SK-N-SH treated with all-trans-retinoic acid at 6 μM for 48 hours (cell line): Measurements from ENCODE around the gene CLCA1.
"Not testable (repeated sequence)": the region's sequence is repeated elsewhere in the genome, so short reads cannot be mapped to it uniquely, and the experiment has no call there.

Experiments
- BACH2 ChIP-seq: fragments of 250-450 bp; sonication (Bioruptor Pico); IDR thresholded peaks from 2 replicates; pipeline ENCODE4 v1.9.0; 2021; ENCODE audit warnings: mild to moderate bottlenecking, borderline replicate concordance
- CREB5 ChIP-seq: fragments of 250-450 bp; sonication (Bioruptor Pico); IDR thresholded peaks from 2 replicates; pipeline ENCODE4 v1.5.1; 2020; ENCODE audit warnings: low read depth, mild to moderate bottlenecking, moderate library complexity
- GLIS3 ChIP-seq: fragments of 250-450 bp; sonication (Bioruptor Pico); IDR thresholded peaks from 2 replicates; pipeline ENCODE4 v1.5.0; 2020; ENCODE audit warnings: mild to moderate bottlenecking, moderate library complexity
- SNAI2 ChIP-seq: fragments of 250-450 bp; sonication (Bioruptor Pico); IDR thresholded peaks from 2 replicates; pipeline ENCODE4 v1.5.0; 2020; ENCODE audit warnings: mild to moderate bottlenecking, moderate library complexity
- TCF4 ChIP-seq: fragments of 250-450 bp; sonication (Bioruptor Pico); IDR thresholded peaks from 2 replicates; pipeline ENCODE4 v1.8.0; 2021; ENCODE audit warnings: mild to moderate bottlenecking, moderate library complexity, borderline replicate concordance
- ZFP30 ChIP-seq: fragments of 450-650 bp; formaldehyde crosslinking; IDR thresholded peaks from 2 replicates; pipeline ENCODE4 v1.5.0; 2022; ENCODE audit warnings: mild to moderate bottlenecking, moderate library complexity
- ZNF70 ChIP-seq: fragments of 450-650 bp; formaldehyde crosslinking; IDR thresholded peaks from 2 replicates; pipeline ENCODE4 v1.5.0; 2020; ENCODE audit warnings: mild to moderate bottlenecking, moderate library complexity
- TF ChIP-seq, protein P1 (sequence below): fragments of 250-450 bp; sonication (Bioruptor Pico); IDR thresholded peaks from 2 replicates; pipeline ENCODE4 v1.5.1; 2021; ENCODE audit warnings: mild to moderate bottlenecking, moderate library complexity
- TF ChIP-seq, protein P2 (sequence below): fragments of 250-450 bp; sonication (Bioruptor Pico); IDR thresholded peaks from 2 replicates; pipeline ENCODE4 v1.8.0; 2020; ENCODE audit warnings: mild to moderate bottlenecking, moderate library complexity, borderline replicate concordance

- TF ChIP-seq CREB5; GLIS3; ZFP30 (CRISPR knock-in tag); SNAI2 (CRISPR knock-in tag); ZNF70 (CRISPR knock-in tag); BACH2; TCF4 (CRISPR knock-in tag): not testable (repeated sequence)
- TF ChIP-seq, protein P1, sequence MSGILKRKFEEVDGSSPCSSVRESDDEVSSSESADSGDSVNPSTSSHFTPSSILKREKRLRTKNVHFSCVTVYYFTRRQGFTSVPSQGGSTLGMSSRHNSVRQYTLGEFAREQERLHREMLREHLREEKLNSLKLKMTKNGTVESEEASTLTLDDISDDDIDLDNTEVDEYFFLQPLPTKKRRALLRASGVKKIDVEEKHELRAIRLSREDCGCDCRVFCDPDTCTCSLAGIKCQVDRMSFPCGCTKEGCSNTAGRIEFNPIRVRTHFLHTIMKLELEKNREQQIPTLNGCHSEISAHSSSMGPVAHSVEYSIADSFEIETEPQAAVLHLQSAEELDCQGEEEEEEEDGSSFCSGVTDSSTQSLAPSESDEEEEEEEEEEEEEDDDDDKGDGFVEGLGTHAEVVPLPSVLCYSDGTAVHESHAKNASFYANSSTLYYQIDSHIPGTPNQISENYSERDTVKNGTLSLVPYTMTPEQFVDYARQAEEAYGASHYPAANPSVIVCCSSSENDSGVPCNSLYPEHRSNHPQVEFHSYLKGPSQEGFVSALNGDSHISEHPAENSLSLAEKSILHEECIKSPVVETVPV, result not testable (repeated sequence)
- TF ChIP-seq, protein P2, sequence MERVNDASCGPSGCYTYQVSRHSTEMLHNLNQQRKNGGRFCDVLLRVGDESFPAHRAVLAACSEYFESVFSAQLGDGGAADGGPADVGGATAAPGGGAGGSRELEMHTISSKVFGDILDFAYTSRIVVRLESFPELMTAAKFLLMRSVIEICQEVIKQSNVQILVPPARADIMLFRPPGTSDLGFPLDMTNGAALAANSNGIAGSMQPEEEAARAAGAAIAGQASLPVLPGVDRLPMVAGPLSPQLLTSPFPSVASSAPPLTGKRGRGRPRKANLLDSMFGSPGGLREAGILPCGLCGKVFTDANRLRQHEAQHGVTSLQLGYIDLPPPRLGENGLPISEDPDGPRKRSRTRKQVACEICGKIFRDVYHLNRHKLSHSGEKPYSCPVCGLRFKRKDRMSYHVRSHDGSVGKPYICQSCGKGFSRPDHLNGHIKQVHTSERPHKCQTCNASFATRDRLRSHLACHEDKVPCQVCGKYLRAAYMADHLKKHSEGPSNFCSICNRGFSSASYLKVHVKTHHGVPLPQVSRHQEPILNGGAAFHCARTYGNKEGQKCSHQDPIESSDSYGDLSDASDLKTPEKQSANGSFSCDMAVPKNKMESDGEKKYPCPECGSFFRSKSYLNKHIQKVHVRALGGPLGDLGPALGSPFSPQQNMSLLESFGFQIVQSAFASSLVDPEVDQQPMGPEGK (CRISPR knock-in tag), result not testable (repeated sequence)
Measured at GRCh38 chr1:86502125-86502646, 33.5 kb downstream of the CLCA1 start.
